Stimulated activated memory B cell treated with anti-CD40 and anti-IgM and Interleukin-4, amounts not matched to agents 10 μg/mL and 1 μg/mL and 100 μg/mL, for 72 hours (primary cell): ENCODE data around the gene SDC4.

Source experiments
- ATAC-seq: fragments of 150-1000 bp; cut with Tn5 transposase; 2 replicates; pipeline ENCODE4 v1.10.0; 2021
- H3K27ac Mint-ChIP-seq: one replicate; pipeline ENCODE4 v1.8.0; 2022; ENCODE audit warnings: mild to moderate bottlenecking, mixed read lengths
- H3K27me3 Mint-ChIP-seq: one replicate; pipeline ENCODE4 v1.8.0; 2022; ENCODE audit warnings: mixed read lengths
- H3K36me3 Mint-ChIP-seq: one replicate; pipeline ENCODE4 v1.8.0; 2022; ENCODE audit warnings: mixed read lengths
- H3K4me1 Mint-ChIP-seq: one replicate; pipeline ENCODE4 v1.8.0; 2022; ENCODE audit warnings: mixed read lengths
- H3K4me3 Mint-ChIP-seq: one replicate; pipeline ENCODE4 v1.8.0; 2022; ENCODE audit warnings: mild to moderate bottlenecking, moderate library complexity, mixed read lengths
- H3K9me3 Mint-ChIP-seq: one replicate; pipeline ENCODE4 v1.8.0; 2022; ENCODE audit warnings: mixed read lengths

SDC4 gene

DNA sequence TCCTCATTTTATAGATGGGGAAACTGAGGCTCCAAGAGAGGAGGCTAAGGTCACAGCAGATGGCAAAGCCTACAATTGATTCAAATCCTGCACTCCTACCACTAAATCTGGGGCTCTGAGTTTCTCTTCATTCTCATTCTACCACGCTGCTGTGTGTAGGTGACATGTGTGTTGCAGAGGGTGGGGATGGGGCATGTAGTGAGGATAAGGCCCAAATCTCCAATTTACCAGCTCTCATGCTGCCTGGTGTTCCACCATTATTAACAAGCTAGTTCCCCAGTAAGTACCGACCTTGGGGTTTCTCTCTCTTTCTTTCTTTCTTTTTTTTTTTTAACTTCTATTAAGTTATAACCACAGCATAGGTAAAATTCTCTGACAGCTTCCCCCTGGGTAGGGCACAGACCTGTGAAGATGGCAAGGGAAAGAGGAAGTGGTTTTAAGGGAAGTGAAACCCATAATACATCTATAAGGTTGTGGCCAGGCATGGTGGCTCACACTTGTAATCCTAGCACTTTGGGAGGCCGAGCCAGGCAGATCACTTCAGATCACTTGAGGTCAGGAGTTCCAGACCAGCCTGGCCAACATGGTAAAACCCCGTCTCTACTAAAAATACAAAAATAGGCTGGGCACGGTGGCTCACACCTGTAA is 27.2 kb downstream of the SDC4 start:
- peaks cover 29% of the 10 kb centered on the region for H3K4me1 Mint-ChIP-seq
- ATAC-seq, result peak; percentile 95
- no peaks in the 10 kb centered on the region for H3K36me3 Mint-ChIP-seq
- no peaks in the 10 kb centered on the region for H3K9me3 Mint-ChIP-seq
- peaks cover 19% of the 10 kb centered on the region for H3K27me3 Mint-ChIP-seq
- peak overlapping the region; percentile 30 for H3K4me3 Mint-ChIP-seq
- peak overlapping the region; percentile 33 for H3K27ac Mint-ChIP-seq

GRCh38 chr20:45318948-45319347 is 29.3 kb downstream of the SDC4 start:
- H3K36me3 Mint-ChIP-seq, result no peaks in the 10 kb centered on the region
- peak overlapping the region; percentile 55 for H3K27ac Mint-ChIP-seq
- H3K4me1 Mint-ChIP-seq, result peaks cover 36% of the 10 kb centered on the region
- no peak for ATAC-seq
- H3K4me3 Mint-ChIP-seq, result no peak overlapping the region
- no peaks in the 10 kb centered on the region for H3K9me3 Mint-ChIP-seq
- H3K27me3 Mint-ChIP-seq, result peaks cover 40% of the 10 kb centered on the region

DNA sequence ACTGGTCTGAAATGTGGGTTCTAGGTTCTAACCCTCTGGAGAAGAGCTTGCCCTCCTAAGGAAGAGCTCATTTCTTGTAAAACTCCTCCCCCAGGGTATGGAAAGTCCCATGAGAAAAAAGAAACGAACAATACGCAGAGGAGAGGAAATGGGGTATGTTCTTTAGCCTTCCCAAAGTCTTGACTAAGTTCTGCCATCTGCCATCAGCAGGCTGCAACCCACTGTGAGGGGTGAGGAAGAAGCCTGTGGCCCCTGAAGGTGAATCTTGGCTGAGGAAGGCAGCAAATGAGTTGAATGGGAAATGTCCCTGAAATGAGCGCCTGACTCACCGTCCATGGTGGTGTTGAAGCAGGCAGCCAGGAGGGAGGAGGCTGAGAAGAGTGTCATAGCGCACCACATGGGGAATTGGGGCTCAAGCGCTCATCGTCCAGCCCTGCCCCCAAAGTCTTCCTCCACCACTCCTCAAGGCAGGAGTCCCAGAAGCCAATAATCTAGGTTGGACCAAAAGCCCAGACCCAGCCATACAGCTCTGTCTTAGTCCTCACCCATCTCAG is 29.8 kb downstream of the SDC4 start:
- ATAC-seq, result no peak
- H3K36me3 Mint-ChIP-seq, result no peaks in the 10 kb centered on the region
- H3K9me3 Mint-ChIP-seq, result no peaks in the 10 kb centered on the region
- peaks cover 36% of the 10 kb centered on the region for H3K4me1 Mint-ChIP-seq
- H3K27ac Mint-ChIP-seq, result peak overlapping the region; percentile 55
- H3K27me3 Mint-ChIP-seq, result peaks cover 45% of the 10 kb centered on the region
- H3K4me3 Mint-ChIP-seq, result no peak overlapping the region

DNA sequence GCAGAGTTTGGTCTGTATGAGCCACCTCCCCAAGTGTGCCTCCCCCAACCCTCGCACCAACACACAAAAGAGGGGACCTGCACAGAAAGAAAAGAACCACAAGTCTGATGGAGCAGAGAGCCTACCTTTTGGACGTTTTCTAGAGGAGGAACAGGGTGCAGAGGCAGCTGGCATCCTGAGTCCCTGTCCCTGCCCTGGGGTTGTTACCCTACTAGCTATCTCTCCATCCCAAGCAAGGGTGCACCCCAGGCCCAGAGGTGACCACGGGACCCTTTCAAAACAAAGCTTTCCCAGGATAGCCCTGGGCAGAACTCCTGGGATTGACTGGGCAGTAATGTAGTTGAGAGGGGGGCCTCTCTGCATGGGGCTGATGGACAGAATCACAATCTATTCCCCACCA is 30.4 kb downstream of the SDC4 start:
- Mint-ChIP-seq H3K36me3 (no peaks in the 10 kb centered on the region), H3K9me3 (no peaks in the 10 kb centered on the region), H3K27ac (no peak overlapping the region), H3K4me3 (no peak overlapping the region), H3K4me1 (peaks cover 36% of the 10 kb centered on the region), H3K27me3 (peaks cover 50% of the 10 kb centered on the region)
- no peak for ATAC-seq

DNA sequence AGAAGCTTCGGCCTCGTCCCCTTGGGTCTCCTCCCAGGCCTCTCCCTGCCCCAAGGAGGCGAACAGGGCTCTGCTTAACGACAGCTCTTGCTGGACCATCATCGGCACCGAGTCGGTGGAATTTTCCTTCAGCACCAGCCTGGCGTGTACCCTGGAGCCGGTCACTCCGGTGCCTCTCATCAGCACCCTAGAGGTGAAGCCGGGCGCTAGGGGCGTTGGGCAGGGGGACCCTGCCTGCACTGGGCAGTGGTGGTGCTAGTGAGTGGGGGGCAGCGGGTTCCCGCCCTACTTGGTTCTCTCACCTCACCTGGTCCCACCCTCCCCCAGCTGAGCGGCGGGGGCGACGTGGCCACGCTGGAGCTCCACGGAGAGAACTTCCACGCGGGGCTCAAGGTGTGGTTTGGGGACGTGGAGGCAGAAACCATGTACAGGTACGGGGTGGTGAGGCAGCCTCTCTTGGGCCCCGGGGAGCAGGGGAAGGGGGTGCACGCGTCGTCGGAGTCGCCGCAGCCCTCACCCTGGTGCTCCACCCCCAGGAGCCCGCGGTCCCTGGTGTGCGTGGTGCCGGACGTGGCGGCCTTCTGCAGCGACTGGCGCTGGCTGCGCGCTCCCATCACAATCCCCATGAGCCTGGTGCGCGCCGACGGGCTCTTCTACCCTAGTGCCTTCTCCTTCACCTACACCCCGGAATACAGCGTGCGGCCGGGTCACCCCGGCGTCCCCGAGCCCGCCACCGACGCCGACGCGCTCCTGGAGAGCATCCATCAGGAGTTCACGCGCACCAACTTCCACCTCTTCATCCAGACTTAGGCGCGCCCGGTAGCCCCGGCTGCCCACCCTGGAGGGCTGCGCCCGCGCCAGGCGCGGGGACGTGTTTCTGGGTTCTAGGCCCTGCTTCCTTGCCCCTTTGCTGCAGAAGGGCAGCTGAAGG is 31.8 kb downstream of the SDC4 start:
- Mint-ChIP-seq H3K27me3 (peaks cover 64% of the 10 kb centered on the region), H3K36me3 (no peaks in the 10 kb centered on the region), H3K9me3 (no peaks in the 10 kb centered on the region), H3K27ac (no peak overlapping the region), H3K4me3 (no peak overlapping the region), H3K4me1 (peaks cover 40% of the 10 kb centered on the region)
- no peak for ATAC-seq

DNA sequence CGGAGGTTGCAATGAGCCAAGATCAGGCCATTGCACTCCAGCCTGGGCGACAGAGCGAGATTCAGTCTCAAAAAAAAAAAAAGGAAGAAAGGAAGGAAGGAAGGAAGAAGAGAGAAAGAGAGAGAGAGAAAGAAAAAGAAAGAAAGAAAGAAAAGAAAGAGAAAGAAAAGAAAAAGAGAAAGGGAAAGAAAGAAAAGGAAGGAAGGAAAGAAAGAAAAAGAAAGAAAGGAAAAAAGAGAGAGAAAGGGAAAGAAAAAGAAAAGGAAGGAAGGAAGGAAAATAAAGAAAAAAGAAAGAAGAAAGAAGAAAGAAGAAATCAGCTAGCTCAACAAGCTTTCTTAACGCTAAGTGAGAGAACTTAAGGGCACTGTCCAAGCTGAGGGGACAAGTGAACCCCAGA is 32.6 kb downstream of the SDC4 start:
- no peaks in the 10 kb centered on the region for H3K36me3 Mint-ChIP-seq
- H3K4me3 Mint-ChIP-seq, result no peak overlapping the region
- H3K27ac Mint-ChIP-seq, result no peak overlapping the region
- H3K27me3 Mint-ChIP-seq, result peaks cover 72% of the 10 kb centered on the region
- no peaks in the 10 kb centered on the region for H3K9me3 Mint-ChIP-seq
- peaks cover 40% of the 10 kb centered on the region for H3K4me1 Mint-ChIP-seq
- no peak for ATAC-seq

DNA sequence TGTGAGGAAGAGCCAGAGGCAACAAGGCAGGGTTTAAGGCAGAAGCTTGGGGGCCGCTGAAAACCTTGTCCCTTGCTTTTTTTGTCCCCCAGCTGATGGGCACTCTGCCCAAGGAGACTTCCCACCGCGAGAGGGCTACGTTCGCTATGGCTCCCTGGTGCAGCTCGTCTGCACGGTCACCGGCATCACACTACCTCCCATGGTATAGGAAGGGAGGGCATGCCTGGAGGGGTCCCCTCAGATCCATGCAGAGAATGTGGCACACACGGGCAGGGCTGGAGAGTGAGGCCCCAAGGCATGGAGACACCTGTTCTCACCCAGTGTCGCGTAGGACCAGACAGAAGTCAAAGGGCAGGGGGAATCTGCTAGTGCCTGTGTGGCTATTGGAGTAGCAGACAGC is 34.3 kb downstream of the SDC4 start:
- no peak for ATAC-seq
- Mint-ChIP-seq H3K4me1 (peaks cover 34% of the 10 kb centered on the region), H3K9me3 (no peaks in the 10 kb centered on the region), H3K27ac (no peak overlapping the region), H3K27me3 (peaks cover 89% of the 10 kb centered on the region), H3K36me3 (no peaks in the 10 kb centered on the region), H3K4me3 (no peak overlapping the region)

- Mint-ChIP-seq H3K27me3 (peaks cover 92% of the 10 kb centered on the region), H3K27ac (no peak overlapping the region), H3K9me3 (no peaks in the 10 kb centered on the region), H3K4me1 (peaks cover 26% of the 10 kb centered on the region), H3K36me3 (no peaks in the 10 kb centered on the region), H3K4me3 (no peak overlapping the region)
- ATAC-seq, result no peak
Observed at GRCh38 chr20:45313065-45313695, 35.0 kb downstream of the SDC4 start.

DNA sequence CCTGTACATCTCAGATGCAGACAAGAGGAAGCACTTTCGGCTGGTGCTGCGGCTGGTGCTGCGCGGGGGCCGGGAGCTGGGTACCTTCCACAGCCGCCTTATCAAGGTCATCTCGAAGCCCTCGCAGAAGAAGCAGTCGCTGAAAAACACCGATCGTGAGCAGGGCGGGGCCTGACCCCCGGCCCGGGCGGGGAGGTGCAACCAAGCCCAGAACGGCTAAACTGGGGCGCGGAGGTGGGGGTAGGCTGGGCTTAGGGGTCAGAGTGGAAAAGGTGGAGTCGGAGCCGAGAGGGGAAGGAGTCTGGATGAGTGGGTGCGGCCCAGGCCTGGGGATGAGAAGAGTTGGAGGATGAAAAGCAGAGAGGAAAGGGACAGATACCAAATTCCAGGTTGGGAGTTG is 36.0 kb downstream of the SDC4 start:
- ATAC-seq, result no peak
- H3K9me3 Mint-ChIP-seq, result no peaks in the 10 kb centered on the region
- no peak overlapping the region for H3K27ac Mint-ChIP-seq
- H3K27me3 Mint-ChIP-seq, result peaks cover 93% of the 10 kb centered on the region
- H3K36me3 Mint-ChIP-seq, result no peaks in the 10 kb centered on the region
- no peak overlapping the region for H3K4me3 Mint-ChIP-seq
- H3K4me1 Mint-ChIP-seq, result peaks cover 24% of the 10 kb centered on the region

DNA sequence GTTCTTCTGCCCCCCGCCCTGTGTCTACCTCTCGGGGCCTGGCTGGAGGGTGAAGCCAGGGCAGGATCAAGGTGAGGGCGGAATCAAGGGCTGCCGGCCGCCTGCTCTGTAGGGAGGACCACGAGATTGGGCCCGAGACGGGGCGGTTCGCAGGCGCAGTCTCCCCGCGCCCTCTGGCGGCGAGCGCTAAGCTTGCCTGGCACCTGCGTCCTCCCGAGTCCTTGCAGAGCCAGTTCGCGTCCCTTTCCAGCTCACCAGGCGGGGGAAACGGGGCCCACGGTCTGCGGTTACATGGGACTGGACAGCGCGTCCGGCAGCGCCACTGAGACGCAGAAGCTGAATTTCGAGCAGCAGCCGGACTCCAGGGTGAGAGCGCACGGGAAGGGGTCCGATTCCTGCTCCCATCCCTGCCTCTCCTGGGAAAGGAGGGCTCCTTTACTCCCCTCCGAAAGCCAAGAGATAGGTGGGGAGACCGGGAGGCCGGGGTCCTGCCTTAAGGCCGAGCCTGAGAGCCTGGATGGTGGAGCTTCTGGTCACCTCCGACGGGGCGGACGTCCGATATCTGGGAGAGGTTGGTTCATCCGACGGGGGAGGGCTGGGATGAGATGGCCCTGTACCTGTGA is 36.5 kb downstream of the SDC4 start:
- Mint-ChIP-seq H3K27ac (no peak overlapping the region), H3K36me3 (no peaks in the 10 kb centered on the region)
- peak; percentile 65 for ATAC-seq

DNA sequence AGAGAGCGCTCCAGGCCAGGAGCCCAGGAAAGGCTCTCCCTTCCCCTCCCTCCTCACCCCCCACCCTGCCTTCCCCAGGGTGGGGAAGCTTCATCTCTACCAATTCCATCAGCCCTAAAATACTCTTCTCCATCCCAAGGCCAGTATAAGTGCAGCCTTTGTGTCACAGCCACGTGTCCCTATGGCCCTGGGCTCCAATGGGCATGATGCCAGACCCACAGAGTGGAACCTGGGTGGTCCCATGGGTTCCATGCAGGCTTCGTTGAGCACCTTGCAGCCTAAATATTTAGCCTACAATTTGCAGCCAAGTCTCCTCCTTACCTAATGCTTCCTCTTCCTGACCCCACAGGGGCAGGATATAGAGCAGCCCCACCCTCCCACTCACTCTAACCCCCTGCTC is 39.1 kb downstream of the SDC4 start:
- Mint-ChIP-seq H3K9me3 (no peaks in the 10 kb centered on the region), H3K36me3 (no peaks in the 10 kb centered on the region), H3K4me1 (peaks cover 15% of the 10 kb centered on the region), H3K4me3 (no peak overlapping the region), H3K27me3 (peaks cover 92% of the 10 kb centered on the region), H3K27ac (no peak overlapping the region)
- ATAC-seq, result no peak

More for the DNA sequence above, 36.5 kb downstream of the SDC4 start:
- Mint-ChIP-seq H3K9me3 (no peaks in the 10 kb centered on the region), H3K27me3 (peaks cover 93% of the 10 kb centered on the region), H3K4me3 (no peak overlapping the region), H3K4me1 (peaks cover 24% of the 10 kb centered on the region)

- H3K4me3 Mint-ChIP-seq, result no peak within 1 kb of the TSS
- H3K9me3 Mint-ChIP-seq, result no peaks in the 10 kb centered on the region
- peaks cover 92% of the 10 kb centered on the region for H3K27me3 Mint-ChIP-seq
- H3K36me3 Mint-ChIP-seq, result no peaks in the 10 kb centered on the region
- ATAC-seq, result no peak
- H3K27ac Mint-ChIP-seq, result no peak within 1 kb of the TSS
- H3K4me1 Mint-ChIP-seq, result peaks cover 15% of the 10 kb centered on the region
Observed at GRCh38 chr20:45308117-45308778, 40.0 kb downstream of the SDC4 start, which contains the start of gene MATN4. Gene MATN4, minus strand, starts transcription at chr20:45308299. Its CDS starts 2,717 bp downstream, at chr20:45305582.

- ATAC-seq, result no peak
- Mint-ChIP-seq H3K36me3 (no peaks in the 10 kb centered on the region), H3K9me3 (no peaks in the 10 kb centered on the region), H3K27me3 (peaks cover 92% of the 10 kb centered on the region), H3K4me3 (no peak overlapping the region), H3K4me1 (peaks cover 15% of the 10 kb centered on the region), H3K27ac (no peak overlapping the region)
Observed at GRCh38 chr20:45307076-45307640, 41.1 kb downstream of the SDC4 start.

GRCh38 chr20:45306431-45306982 is 41.7 kb downstream of the SDC4 start, which contains the start of gene RBPJL:
Gene RBPJL, plus strand, starts transcription at chr20:45306840. Its CDS starts 83 bp downstream, at chr20:45306923.
- Mint-ChIP-seq H3K27me3 (peaks cover 92% of the 10 kb centered on the region), H3K27ac (no peak within 1 kb of the TSS)
- ATAC-seq, result no peak

More at GRCh38 chr20:45306431-45306982, 41.7 kb downstream of the SDC4 start, which contains the start of gene RBPJL:
- Mint-ChIP-seq H3K9me3 (no peaks in the 10 kb centered on the region), H3K4me3 (no peak within 1 kb of the TSS), H3K4me1 (peaks cover 10% of the 10 kb centered on the region), H3K36me3 (no peaks in the 10 kb centered on the region)
